ENCODE results near the gene RTN4RL2. TPM values are rescaled to one million over a fixed set of nuclear protein-coding genes. Genes with fewer than 3 reads are reported as not detected.

The RTN4RL2 gene
- total RNA-seq, 3 donors from 2014 or later, result 0.32 to 2.3 (median 1.8) TPM

GRCh38 chr11:57469268-57469667, 8.9 kb downstream of the RTN4RL2 start:
- Histone ChIP-seq H3K4me3 (no peak overlapping the region), H3K36me3 (no peaks in the 10 kb centered on the region), H3K9me3 (no peaks in the 10 kb centered on the region), H3K27ac (no peak overlapping the region), H3K27me3 (no peaks in the 10 kb centered on the region), H3K4me1 (no peaks in the 10 kb centered on the region)
- TF ChIP-seq POLR2AphosphoS5 (IDR thresholded peaks at IDR 0.05) (no peak), CTCF (IDR thresholded peaks at IDR 0.05) (no peak), POLR2A (IDR thresholded peaks at IDR 0.05) (no peak)
- intact Hi-C loops (cut with DNase I; ENCODE audit: low total_unique reads), result no loop called here
- no peak for DNase-seq (ENCODE audit: low spot score in 2 of 2)

- Histone ChIP-seq H3K9me3 (no peaks in the 10 kb centered on the region), H3K27ac (no peak overlapping the region), H3K36me3 (no peaks in the 10 kb centered on the region), H3K4me1 (peaks cover 0 to 4% of the 10 kb centered on the region in 2 donors), H3K4me3 (no peak overlapping the region), H3K27me3 (no peaks in the 10 kb centered on the region)
- intact Hi-C loops (cut with DNase I; ENCODE audit: low total_unique reads), result no loop called here
- no peak for TF ChIP-seq CTCF (IDR thresholded peaks at IDR 0.05)
- no peak for TF ChIP-seq POLR2AphosphoS5 (IDR thresholded peaks at IDR 0.05)
- no peak for TF ChIP-seq POLR2A (IDR thresholded peaks at IDR 0.05)
- DNase-seq (ENCODE audit: low spot score in 2 of 2), result no peak
Observed at GRCh38 chr11:57471496-57471895, 11.2 kb downstream of the RTN4RL2 start.

- Histone ChIP-seq H3K9me3 (no peaks in the 10 kb centered on the region), H3K4me3 (no peak overlapping the region), H3K27me3 (no peaks in the 10 kb centered on the region), H3K4me1 (peaks cover 0 to 4% of the 10 kb centered on the region in 2 donors), H3K36me3 (no peaks in the 10 kb centered on the region), H3K27ac (no peak overlapping the region)
- intact Hi-C loops (cut with DNase I; ENCODE audit: low total_unique reads), result no loop called here
- TF ChIP-seq CTCF (IDR thresholded peaks at IDR 0.05) (no peak), POLR2A (IDR thresholded peaks at IDR 0.05) (no peak), POLR2AphosphoS5 (IDR thresholded peaks at IDR 0.05) (no peak)
- DNase-seq (ENCODE audit: low spot score in 2 of 2), result no peak
Observed at GRCh38 chr11:57473285-57473841, 13.0 kb downstream of the RTN4RL2 start.

- DNase-seq (ENCODE audit: low spot score in 2 of 2), result no peak
- H3K27ac ChIP-seq, result no peak overlapping the region
- H3K4me3 ChIP-seq, result no peak overlapping the region
- intact Hi-C loops (cut with DNase I; ENCODE audit: low total_unique reads), result no loop called here
- H3K9me3 ChIP-seq, result no peaks in the 10 kb centered on the region
- H3K4me1 ChIP-seq, result peaks cover 0 to 4% of the 10 kb centered on the region in 2 donors
- no peaks in the 10 kb centered on the region for H3K27me3 ChIP-seq
- no peak for TF ChIP-seq POLR2A (IDR thresholded peaks at IDR 0.05)
- no peak for TF ChIP-seq CTCF (IDR thresholded peaks at IDR 0.05)
- no peak for TF ChIP-seq POLR2AphosphoS5 (IDR thresholded peaks at IDR 0.05)
- H3K36me3 ChIP-seq, result no peaks in the 10 kb centered on the region
Observed at GRCh38 chr11:57474017-57474802, 13.9 kb downstream of the RTN4RL2 start.

GRCh38 chr11:57474803-57475115, 14.4 kb downstream of the RTN4RL2 start:
- Histone ChIP-seq H3K4me3 (no peak overlapping the region), H3K27me3 (no peaks in the 10 kb centered on the region), H3K27ac (no peak overlapping the region), H3K36me3 (no peaks in the 10 kb centered on the region), H3K9me3 (no peaks in the 10 kb centered on the region), H3K4me1 (peaks cover 0 to 4% of the 10 kb centered on the region in 2 donors)
- TF ChIP-seq POLR2A (IDR thresholded peaks at IDR 0.05), result no peak
- TF ChIP-seq POLR2AphosphoS5 (IDR thresholded peaks at IDR 0.05), result no peak
- TF ChIP-seq CTCF (IDR thresholded peaks at IDR 0.05), result no peak
- intact Hi-C loops (cut with DNase I; ENCODE audit: low total_unique reads), result no loop called here
- DNase-seq (ENCODE audit: low spot score in 2 of 2), result no peak
